ENCODE measurements around the gene ZNF22. TPM values are rescaled to one million over a fixed set of nuclear protein-coding genes. Genes with fewer than 3 reads are reported as not detected.

Gene ZNF22
- polyA plus RNA-seq (ENCODE audit: insufficient read length in 10 of 10) = 10 to 100 TPM; 46.1 to 58.7 (median 53.8) TPM
- long read RNA-seq, donor 1, transcript ZNF22-201 (2 exons, 2,551 nt) = major isoform, 31 of 53 reads
- long read RNA-seq, donor 1, partial matches to known transcripts = 22 of 53 reads
- long read RNA-seq, donor 1, other reads (novel, unspliced or antisense) = 0 of 53 reads
- long read RNA-seq, donor 2, transcript ZNF22-201 (2 exons, 2,551 nt) = major isoform, 26 of 26 reads
- long read RNA-seq, donor 2, partial matches to known transcripts = 0 of 26 reads
- long read RNA-seq, donor 2, other reads (novel, unspliced or antisense) = 0 of 26 reads
- long read RNA-seq, donor 3 = 0 reads
- long read RNA-seq, donor 4, transcript ZNF22-201 (2 exons, 2,551 nt) = major isoform, 20 of 20 reads
- long read RNA-seq, donor 4, partial matches to known transcripts = 0 of 20 reads
- long read RNA-seq, donor 4, other reads (novel, unspliced or antisense) = 0 of 20 reads
- long read RNA-seq, donor 5, transcript ZNF22-201 (2 exons, 2,551 nt) = major isoform, 46 of 46 reads
- long read RNA-seq, donor 5, partial matches to known transcripts = 0 of 46 reads
- long read RNA-seq, donor 5, other reads (novel, unspliced or antisense) = 0 of 46 reads
- long read RNA-seq, donor 6, transcript ZNF22-201 (2 exons, 2,551 nt) = major isoform, 37 of 100 reads
- long read RNA-seq, donor 6, partial matches to known transcripts = 63 of 100 reads
- long read RNA-seq, donor 6, other reads (novel, unspliced or antisense) = 0 of 100 reads
- long read RNA-seq, donor 7, transcript ZNF22-201 (2 exons, 2,551 nt) = major isoform, 22 of 32 reads
- long read RNA-seq, donor 7, partial matches to known transcripts = 10 of 32 reads
- long read RNA-seq, donor 7, other reads (novel, unspliced or antisense) = 0 of 32 reads
- long read RNA-seq, donor 8, transcript ZNF22-201 (2 exons, 2,551 nt) = major isoform, 21 of 21 reads
- long read RNA-seq, donor 8, partial matches to known transcripts = 0 of 21 reads
- long read RNA-seq, donor 8, other reads (novel, unspliced or antisense) = 0 of 21 reads
- long read RNA-seq, donor 9, transcript ZNF22-201 (2 exons, 2,551 nt) = major isoform, 6 of 6 reads
- long read RNA-seq, donor 9, partial matches to known transcripts = 0 of 6 reads
- long read RNA-seq, donor 9, other reads (novel, unspliced or antisense) = 0 of 6 reads

DNA sequence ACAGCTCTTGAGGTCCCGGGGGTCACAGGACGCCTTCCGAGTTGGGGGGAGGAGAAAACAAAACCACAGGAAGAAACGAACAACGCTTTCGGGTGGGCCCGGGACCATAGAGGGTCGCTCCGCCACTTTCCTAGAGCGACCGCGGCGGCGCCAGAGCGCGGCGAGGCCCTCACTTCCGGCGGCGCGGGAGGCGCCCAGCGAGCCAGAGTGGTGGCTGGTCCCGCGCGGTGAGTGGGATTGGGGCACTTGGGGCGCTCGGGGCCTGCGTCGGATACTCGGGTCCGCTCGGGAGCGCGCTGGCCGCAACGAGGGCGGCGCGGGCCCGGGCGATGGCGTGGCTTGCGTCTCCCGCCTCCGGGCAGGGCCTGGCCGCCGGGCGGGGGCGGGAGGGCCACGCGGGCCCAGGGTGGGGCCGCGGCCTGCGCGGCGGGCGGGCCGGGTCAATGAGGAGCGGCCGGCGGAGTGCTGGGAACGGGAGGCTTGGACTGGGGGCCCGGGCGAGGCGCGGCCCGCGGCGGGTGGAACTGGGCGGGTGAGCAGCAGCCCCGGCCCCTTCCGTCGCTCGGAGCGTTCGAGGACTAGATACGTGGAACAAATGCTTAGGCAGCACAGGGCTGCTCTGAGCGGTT is at the start of gene ZNF22:
Gene ZNF22 (plus strand): TSS at position 172 of the 629 bp plus-strand sequence. CDS start 2,446 bp downstream, outside the sequence.
- DNase-seq = peak; percentile 69 to 95 (median 87)

DNA sequence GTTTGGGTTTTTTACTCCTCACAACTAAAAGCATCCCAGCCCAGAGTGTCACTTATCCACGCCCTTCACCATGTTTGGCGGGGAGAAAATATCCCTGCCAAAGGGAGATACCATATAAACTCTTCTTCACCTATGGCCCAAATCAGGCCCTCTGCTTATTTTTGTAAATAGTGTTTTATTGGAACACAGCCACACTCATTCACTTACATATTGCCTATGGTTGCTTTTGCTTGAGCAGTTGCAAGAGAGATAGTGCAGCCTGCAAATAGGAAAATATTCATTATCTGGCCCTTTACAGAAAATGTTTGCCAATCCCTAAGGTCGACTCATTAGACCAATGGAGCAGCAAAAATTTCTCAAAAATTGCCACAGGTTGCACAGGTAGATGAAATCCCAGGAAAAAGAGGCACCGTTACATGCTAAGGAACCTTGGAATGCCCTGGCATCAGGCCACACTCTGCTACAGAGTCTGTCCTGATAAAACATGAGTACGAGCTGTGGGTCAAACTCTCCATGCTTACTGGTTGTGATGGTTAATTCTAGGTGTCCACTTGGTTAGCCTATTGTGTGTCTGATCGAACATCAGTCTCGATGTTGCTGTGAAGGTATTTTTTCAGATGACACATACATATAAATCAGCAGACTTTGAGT is 49.0 kb upstream of the ZNF22 start:
- DNase-seq = no peak

DNA sequence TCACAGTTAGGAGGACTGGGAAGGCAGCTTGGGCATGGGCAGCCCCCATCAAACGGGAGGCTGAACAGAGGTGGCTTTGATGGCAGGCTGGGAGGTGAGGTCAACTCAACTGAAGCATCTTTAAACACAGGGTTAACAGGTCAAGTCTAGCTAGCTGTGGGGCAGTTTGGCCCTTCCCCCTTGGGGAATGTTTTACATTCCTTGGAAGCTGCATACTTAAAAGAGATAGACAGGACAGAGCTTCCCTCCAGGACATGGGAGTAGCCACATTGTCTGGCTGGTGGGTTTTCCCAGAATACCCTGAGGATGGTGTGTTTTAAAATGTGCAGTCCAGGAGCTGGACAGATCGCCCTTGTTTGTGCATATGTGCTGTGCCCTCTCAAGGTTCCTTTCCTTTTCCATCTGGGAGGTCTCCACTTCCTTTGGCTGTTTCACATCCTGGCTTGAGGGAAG is 47.9 kb upstream of the ZNF22 start:
- DNase-seq = no peak

DNA sequence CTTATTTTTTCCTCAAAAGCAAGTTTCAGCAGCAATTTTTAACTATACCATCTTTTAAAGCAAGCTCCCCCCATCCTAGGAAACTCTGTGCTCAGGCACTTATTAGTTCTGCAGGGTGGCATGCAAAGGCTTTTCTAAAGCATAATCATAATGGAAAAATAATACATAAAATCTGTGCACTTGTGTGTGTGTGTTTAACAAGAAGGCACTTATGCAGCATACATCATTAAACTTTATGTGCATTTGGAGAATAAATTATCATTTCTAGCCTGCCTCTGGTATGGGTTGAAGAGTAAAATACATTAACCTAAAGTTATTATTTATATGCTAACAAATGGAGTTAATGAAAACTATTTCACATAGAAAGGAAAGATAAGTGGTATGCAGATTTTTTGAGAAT is 46.7 kb upstream of the ZNF22 start:
- no peak for DNase-seq

DNA sequence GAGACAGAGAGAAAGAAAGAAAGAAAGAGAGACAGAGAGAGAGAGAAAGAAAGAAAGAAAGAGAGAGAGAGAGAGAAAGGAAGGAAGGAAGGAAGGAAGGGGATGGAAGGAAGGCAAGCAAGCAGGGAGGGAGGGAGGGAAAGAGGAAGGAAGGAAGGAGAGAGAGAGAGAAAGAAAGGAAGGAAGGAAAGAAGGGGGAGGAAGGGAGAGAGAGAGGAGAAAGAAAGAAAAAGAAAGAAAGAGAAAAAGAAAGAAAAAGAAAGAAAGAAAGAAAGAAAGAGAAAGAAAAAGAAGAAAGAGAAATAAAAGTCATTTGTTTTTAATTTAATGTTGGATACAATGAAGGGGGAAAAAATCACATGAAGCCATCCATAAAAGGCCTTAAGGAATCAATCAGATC is 45.8 kb upstream of the ZNF22 start:
- DNase-seq = no peak

DNA sequence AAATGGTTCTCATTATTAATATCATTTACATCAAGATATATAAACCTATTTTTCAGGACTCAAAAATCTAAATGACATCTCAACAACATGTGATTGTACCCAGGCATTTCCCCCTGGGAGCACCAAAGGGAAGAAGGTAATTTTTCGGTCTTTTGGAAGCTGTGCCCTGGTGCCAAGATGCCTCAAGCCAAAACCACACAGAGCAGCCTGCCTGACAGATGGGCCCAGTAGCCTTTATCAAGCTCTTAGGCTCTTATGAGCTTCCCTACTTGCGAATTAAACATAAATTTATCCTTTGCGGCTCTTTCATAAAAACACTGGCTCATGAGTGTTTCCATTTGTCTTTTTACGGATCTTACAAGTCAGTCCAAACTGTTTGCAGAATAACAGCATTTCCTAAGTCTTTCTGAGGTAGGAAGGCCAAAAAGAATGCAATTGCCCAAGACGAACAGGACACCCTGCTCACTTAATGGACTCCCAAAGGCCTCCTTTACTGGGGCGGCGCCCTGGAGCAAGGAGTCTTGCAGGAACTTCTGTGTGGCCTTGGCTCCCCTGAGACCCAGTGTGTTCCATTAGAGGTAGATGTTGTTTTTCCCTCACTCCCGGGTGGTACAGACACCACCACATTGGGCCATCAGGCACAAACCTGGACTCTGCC is 45.2 kb upstream of the ZNF22 start:
- peak in 1 of 3 donors; percentile 1 for DNase-seq

DNA sequence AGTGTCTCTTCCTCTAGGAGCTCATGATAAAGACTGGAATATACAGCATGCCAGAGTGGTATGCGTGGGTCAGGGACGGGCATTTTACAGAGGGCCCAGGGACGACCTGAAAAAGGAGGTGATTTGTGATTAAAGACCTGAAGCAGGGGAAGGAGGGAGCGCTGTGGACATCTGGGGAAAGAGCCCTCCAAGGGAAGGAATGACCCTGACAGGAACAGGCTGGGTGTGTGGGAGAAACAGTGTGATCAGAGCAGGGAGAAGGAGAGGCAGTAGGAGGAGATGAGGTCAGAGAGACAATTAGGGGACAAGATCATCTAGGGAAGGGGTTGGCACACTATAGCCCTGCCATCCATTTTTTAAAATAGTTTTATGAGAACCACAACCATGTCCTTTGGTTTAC is 44.5 kb upstream of the ZNF22 start:
- no peak for DNase-seq

DNA sequence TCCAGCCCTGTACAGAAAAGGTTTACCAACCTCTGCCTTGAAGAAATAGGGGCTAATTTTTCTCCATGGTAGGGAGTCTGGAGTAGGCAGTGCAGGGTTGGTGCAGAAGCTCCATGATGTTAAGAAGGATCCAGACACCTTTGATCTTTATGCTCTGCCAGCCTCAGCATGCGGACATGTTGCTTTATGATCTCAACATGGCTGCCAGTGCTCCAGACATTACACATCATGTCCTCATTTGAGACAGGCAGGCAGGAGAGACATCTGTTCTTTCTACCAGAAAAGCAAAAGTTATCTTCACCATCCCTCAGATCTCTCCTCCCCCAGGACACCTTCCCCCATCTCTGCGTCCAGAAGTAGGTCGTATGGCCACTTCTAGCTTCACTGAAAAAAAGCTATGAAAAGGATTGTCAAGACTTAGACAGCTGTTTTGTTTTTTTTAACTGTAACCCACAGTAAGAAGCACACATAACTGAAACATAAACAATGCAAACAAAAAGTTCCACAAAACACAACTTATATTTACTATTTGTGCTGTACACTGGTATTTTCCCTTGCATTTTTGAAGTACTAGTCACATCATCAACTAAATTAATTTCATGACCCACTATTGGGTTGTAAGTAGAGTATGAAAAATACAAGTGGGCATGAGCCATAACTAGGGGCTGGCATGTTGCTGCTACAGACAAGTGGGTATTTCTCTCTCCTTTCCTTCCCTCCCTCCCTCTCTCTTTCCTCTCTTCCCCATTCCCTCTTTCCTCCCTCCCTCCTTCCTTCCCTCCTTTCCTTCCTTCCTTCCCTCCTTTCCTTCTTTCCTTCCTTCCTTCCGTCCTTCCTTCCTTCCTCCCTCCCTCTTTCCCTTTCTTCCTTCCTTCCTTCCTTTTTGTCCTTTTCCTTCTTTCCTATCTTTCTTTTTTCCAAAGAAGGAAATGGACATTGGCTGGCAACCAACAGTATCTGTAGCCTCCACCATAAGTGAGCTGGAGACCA is 43.7 kb upstream of the ZNF22 start:
- peak in 1 of 3 donors; percentile 1 for DNase-seq

DNA sequence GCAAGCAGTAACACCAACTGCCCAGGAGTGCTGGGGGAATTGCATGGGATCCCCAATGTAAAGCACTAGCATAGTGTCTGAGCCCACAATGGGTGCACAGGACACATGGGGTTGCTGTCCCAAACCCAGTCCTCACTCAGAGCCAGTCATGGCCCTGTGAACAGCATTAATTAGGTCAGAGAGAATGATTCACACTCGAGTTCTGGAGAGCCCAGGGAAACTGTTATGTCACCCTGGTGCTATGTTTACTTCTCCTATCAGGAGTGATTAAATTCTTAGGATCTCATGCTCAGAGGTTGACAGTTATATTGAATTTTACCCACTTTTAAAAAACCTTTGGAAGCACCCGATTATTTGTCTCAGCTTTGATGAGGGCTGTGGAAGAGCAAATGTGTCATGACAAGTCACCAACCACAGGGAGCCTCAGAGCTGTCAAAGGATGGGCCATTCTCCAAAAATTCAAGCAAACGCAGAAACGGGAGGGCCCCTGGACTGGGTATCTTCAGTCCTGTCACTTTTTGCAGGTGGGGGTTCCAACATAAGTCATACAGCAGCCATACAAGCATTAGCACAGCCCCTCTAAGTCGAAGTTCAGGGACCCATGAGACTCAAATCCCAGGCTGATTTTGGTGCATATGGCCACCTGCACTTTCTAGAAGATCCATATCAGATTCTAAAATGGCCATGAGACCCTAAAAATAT is 42.4 kb upstream of the ZNF22 start:
- peak in 1 of 3 donors; percentile 17 for DNase-seq

DNA sequence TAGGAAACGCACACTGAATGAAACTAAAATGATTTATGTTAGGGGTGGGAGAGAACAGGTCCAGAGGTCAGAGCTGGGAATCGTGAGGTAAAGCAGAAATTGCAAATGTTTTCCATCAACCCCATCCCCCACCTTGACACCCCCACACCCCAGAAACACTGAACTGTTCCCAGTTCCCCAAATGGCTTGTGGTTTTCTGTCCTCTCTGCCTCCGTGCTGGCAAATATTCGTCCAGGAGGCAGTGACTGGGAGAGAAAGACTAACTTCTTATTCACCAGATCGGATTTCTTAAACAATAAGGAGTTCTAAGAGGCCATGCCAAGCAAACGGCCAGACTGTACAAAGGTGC is 41.9 kb upstream of the ZNF22 start:
- DNase-seq = no peak

DNA sequence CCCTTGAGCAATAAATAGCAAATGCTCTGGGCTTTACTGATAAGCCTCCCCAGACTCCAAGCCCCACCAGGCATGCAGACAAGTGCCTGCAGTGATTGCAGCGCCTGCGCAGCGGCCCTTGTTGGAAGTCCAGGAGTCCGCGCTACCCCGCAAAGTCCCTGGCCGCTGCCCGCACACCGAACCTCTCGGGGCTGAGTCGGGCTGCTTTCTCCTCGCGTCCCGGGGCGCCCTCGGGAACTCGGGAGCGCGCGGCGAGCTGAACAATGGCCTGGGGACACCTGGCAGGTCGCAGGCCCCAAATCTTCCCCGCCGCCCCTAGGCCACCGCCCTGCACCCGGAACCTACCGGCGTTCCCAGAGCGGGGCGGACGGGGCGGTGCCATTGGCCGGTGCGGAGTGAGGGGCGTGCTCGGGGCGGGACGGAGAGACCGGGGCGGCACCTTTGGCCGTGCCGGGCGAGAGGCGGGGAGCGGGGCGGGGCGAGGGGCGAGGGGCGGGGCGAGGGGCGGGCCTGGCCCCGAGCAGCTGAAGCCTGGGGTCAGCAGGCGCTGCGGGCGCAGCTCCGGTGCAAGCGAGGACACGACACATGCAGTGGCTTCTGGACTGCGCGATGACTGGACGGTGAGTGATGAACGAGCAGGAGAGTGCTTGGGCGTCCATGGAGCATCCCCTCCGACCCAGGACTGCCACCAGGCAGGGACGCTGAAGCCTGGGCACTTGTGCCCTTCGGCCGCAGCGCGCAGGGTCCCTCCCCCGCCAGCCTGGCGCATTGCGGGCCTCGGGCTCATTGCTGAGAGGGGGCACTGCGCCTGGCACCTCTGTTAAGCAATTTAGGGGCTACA is 41.3 kb upstream of the ZNF22 start, which contains the start of gene RASSF4:
Gene RASSF4 (plus strand): TSS at position 556 of the 841 bp plus-strand sequence. CDS start 10,401 bp downstream, outside the sequence.
- DNase-seq = peak; percentile 81 to 93 (median 83)

DNA sequence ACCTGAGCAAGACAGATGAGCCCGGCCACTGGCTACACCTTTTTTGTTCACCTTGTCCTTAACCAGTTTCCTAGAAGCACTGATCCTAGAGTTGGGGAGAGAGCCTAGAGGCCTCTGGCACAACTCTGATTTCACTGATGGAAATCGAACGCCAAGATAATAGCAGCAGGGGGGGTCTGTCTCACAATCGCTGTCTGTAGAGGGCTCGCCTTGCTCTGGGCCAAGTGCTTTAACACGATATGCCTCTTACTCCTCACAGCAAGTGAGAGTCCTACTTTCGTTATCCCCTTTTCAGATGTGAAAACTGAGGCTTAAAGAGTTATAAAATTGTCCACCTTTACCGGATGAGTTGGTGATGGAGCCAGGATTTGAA is 40.6 kb upstream of the ZNF22 start:
- DNase-seq = no peak

DNA sequence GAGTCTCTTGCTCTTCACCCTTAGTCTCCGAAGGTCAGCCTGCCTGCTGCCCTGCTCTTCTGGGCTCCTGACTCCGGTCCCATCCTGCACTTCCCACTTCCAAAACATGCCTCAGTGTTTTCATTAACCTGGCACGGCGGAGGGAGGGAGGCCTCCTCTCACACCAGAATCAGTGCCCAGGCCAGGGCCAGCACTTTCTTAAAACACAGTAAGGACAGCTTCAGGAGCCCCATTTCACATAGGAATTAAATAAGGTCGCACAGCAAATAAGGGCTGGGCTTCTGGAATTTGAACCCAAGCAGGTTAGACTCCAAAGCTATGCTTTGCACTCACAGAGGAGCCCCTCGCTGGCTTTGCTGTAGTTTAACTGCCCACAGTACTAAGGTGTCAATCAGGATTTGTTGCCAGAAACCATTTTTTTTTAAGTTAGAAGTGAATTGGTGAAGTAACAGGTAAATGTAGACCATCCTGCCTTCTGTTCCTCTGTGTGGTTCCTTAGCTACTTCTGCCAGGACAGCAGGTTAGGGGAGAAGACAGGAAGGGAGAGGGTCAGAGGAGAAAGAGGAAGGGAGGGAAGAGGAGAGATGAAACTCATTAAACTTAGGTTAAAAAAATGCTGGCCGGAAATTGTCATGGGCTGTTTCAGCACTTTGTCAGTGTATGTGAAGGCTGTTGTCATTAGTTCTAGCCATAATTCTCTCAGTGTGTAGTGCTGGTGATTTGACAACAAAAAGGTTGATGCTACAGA is 40.1 kb upstream of the ZNF22 start:
- DNase-seq = peak in 1 of 3 donors; percentile 8

DNA sequence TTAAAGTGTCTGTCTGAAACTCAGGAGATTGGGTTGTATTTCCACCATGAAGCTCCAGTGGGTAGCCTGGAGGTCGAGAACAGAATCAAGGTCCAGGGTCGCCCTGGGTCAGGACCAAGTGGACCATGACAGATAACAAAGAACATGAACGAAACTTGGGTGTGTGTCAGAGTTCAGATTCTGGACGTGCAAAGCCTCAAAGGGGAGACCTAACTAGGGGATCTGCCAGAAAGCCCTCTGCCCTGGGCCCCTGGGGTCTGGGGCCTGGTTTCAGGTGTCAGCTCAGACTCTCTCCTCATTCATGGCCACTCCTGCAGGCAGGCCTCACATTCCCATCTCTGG is 39.5 kb upstream of the ZNF22 start:
- peak in 1 of 3 donors; percentile 8 for DNase-seq

DNA sequence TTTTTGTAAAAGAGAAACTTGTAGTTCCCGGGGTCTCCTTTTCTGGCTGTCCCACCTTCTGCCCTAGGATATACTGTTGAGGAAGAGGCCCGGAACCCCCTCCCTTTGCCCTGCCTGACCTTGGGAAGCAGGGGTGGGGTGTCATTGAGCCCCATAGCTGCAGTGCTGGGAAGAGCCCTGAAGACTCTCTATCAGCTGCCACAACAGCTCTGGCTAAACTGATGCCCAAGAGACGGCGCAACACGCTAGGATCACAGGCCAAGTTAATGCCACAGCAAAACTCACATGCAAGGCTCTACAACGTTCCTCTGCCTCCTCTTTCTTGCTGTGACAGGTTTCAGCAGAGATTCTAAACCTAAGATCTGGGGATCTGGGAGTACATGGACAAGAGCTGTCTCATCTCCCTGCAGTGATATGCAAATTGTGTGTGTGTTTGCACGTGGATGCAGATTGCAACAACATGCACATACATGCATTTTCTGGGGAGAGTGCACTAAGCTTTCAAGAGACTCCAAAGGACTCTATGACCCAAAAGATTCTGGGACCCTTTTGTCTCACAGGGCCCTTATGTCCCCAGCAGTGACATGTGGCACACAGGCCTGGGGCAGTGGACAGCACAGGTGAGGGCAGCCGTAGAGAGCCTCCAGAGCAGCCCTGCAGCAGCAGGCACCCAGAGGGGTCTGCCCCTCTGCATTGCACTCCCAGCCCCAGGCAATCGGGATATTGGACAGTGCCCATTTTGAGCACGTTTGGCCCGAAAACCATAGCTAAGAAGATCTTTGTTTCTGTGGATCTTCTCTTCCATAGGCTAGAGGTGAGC is 38.6 kb upstream of the ZNF22 start:
- DNase-seq = peak in 1 of 3 donors; percentile 13

Data from muscle of back (tissue), 13 donors.